WERI-Rb-1 (cell line): ENCODE results near the gene ANKRD44.

ENCODE experiments used
- DNase-seq: peaks from one replicate; pipeline ENCODE4 v3.0.0-alpha.2; 2020
- H3K27ac ChIP-seq: fragments of 250-450 bp; sonication (Bioruptor Pico); 2 replicates; pipeline ENCODE4 v1.5.1; 2020; ENCODE audit warnings: mild to moderate bottlenecking, moderate library complexity
- H3K27me3 ChIP-seq: fragments of 250-450 bp; sonication (Bioruptor Pico); 2 replicates; pipeline ENCODE4 v1.5.1; 2021; ENCODE audit warnings: mild to moderate bottlenecking, low read depth, moderate library complexity; ENCODE audit not compliant: insufficient read depth, severe bottlenecking
- H3K36me3 ChIP-seq: fragments of 250-450 bp; sonication (Bioruptor Pico); 2 replicates; pipeline ENCODE4 v1.5.1; 2020; ENCODE audit warnings: mild to moderate bottlenecking, moderate library complexity
- H3K4me3 ChIP-seq: 2 replicates; pipeline ENCODE4 v1.5.1; 2011; ENCODE audit warnings: low read depth, mild to moderate bottlenecking, control low read depth, low read length
- H3K9me3 ChIP-seq: fragments of 250-450 bp; sonication (Bioruptor Pico); 2 replicates; pipeline ENCODE4 v1.5.1; 2021; ENCODE audit warnings: mild to moderate bottlenecking, moderate library complexity; ENCODE audit not compliant: severe bottlenecking
- CTCF ChIP-seq: IDR thresholded peaks from 2 replicates; pipeline ENCODE4 v1.5.1; 2011; ENCODE audit warnings: low read depth, mild to moderate bottlenecking, control low read depth, inconsistent platforms, low read length

Gene ANKRD44

GRCh38 chr2:197307933-197308521, 2.6 kb downstream of the ANKRD44 start:
- Histone ChIP-seq H3K9me3 (no peaks in the 10 kb centered on the region), H3K27ac (no peak overlapping the region), H3K36me3 (no peaks in the 10 kb centered on the region), H3K27me3 (peaks cover 12% of the 10 kb centered on the region), H3K4me3 (no peak overlapping the region)
- TF ChIP-seq CTCF = no peak
- DNase-seq = no peak

- TF ChIP-seq CTCF = no peak
- no peak for DNase-seq
These were observed 3.2 kb downstream of the ANKRD44 start for GRCh38 chr2:197307236-197307932.

GRCh38 chr2:197306696-197307040, 3.9 kb downstream of the ANKRD44 start:
- Histone ChIP-seq H3K27ac (no peak overlapping the region), H3K36me3 (no peaks in the 10 kb centered on the region), H3K4me3 (no peak overlapping the region), H3K9me3 (no peaks in the 10 kb centered on the region), H3K27me3 (peaks cover 5% of the 10 kb centered on the region)
- TF ChIP-seq CTCF = no peak
- DNase-seq = no peak

More at GRCh38 chr2:197307236-197307932, 3.2 kb downstream of the ANKRD44 start:
- H3K36me3 ChIP-seq = no peaks in the 10 kb centered on the region
- H3K27me3 ChIP-seq = peaks cover 12% of the 10 kb centered on the region
- H3K9me3 ChIP-seq = no peaks in the 10 kb centered on the region
- no peak overlapping the region for H3K4me3 ChIP-seq
- H3K27ac ChIP-seq = no peak overlapping the region

- no peak for DNase-seq
- Histone ChIP-seq H3K27ac (no peak overlapping the region), H3K36me3 (no peaks in the 10 kb centered on the region), H3K4me3 (no peak overlapping the region), H3K27me3 (peaks cover under 1% of the 10 kb centered on the region), H3K9me3 (no peaks in the 10 kb centered on the region)
- TF ChIP-seq CTCF = no peak
These were observed 4.4 kb downstream of the ANKRD44 start for GRCh38 chr2:197306024-197306695.

GRCh38 chr2:197304556-197305011, 6.0 kb downstream of the ANKRD44 start:
- TF ChIP-seq CTCF = no peak
- DNase-seq = no peak
- Histone ChIP-seq H3K4me3 (no peak overlapping the region), H3K27me3 (no peaks in the 10 kb centered on the region), H3K27ac (no peak overlapping the region), H3K9me3 (no peaks in the 10 kb centered on the region), H3K36me3 (no peaks in the 10 kb centered on the region)
